ENCODE measurements around the gene ZNF766. TPM values are rescaled to one million over a fixed set of nuclear protein-coding genes. Genes with fewer than 3 reads are reported as not detected.

ZNF766 gene
- 11.0 and 11.9 TPM in 2 replicates for total RNA-seq (2014; rRNA removed)
- 4.0 TPM for polyA plus RNA-seq (2012)

DNA sequence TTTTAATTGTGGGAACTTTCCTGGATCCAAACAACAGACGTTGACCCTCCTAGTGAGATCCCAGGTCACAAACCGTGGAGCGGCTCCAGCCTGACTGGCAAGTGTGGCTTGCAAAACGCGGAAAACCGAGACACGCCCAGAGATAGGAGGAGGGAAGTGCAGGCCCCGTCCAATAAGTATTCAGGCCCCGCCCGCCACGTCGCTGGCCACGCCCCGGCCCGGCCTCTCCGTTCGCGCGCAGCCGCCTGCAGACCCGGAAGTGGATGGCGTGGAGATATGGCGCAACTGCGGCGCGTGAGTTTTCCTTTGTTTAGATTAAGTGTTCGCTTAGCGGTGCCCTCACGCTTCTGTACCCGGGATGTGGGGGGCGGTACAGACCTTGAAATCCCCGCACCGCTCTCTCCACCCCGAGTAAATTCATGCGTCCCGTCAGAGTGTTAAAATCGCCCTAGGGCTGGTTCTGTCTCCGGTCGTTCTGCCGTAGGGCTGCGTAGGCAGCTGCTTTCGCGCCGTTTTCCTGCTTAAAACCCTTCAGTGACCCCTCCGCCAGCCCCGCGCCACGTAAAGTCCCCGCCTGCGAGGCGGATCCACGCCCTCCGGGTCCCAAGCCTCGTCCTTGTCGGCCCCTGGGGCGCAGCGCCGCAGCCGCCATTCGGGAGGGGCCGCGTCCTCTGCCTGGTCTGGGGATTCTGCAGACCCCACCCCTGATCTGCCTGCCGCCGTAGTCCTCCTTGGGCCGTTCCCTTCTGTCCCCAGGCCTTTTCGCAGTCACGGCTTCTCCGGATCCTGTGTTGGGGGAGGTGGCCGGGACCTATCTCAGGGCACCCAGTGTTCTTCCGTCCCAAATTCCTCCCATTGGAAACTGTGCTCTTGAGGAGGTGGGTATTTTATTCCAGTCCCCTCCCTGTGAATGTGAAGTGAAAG, at the start of gene ZNF766:
TSS of gene ZNF766 (plus strand) at position 250 of the 924 bp plus-strand sequence. CDS start at position 277, 27 bp downstream.
- peak; percentile 92 for DNase-seq (ENCODE audit: low read depth)

DNA sequence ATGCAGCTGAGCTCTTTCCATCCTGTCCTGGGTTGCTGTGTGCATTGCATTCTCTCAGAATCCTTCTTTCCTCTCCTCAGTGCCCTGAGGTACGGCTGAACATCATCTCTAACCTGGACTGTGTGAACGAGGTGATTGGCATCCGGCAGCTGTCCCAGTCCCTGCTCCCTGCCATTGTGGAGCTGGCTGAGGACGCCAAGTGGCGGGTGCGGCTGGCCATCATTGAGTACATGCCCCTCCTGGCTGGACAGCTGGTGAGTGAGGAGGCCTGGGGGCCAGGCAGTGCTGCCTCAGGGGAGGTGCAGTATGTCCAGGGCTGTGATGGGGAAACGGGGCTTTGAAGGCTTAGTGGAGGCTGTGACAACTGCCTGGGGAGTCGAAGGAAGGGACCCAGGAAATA, 49.8 kb upstream of the ZNF766 start:
- DNase-seq (ENCODE audit: low read depth), result peak; percentile 58

DNA sequence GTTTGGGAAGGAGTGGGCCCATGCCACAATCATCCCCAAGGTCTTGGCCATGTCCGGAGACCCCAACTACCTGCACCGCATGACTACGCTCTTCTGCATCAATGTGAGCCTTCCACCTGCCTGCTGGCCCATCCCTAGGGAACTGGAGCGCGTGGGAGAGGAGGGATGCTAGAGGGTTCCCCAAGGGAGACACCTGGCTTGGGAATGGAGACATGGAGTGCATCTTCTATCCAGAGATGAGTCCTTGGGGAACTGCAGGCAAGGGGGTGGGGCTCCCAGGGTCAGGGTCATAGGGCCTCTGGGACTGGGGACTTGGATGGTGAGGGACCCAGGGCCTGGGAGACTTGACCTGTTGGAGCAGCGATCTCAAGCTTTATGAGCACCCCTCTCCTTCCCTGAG, 48.4 kb upstream of the ZNF766 start:
- no peak for DNase-seq (ENCODE audit: low read depth)

DNA sequence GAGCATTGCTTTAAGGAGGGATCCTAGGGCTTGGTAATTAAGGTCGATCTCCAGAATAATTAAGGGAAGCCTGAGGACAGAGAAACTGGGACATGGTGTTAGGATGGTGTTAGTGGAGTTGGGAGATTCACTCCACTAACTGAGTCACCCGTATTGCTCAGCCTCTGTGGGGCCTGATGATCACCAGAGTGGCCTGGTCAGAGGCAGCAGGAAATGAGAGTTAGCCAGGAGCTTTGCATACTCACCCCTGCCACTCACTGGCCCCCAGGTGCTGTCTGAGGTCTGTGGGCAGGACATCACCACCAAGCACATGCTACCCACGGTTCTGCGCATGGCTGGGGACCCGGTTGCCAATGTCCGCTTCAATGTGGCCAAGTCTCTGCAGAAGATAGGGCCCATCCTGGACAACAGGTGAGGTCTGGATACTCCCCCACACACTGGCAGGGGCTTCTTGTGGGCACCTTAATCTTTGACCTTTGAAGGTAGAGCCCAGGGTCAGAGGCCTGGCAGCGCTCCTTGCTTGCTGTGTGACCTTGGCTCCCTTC, 47.5 kb upstream of the ZNF766 start:
- DNase-seq (ENCODE audit: low read depth), result no peak

DNA sequence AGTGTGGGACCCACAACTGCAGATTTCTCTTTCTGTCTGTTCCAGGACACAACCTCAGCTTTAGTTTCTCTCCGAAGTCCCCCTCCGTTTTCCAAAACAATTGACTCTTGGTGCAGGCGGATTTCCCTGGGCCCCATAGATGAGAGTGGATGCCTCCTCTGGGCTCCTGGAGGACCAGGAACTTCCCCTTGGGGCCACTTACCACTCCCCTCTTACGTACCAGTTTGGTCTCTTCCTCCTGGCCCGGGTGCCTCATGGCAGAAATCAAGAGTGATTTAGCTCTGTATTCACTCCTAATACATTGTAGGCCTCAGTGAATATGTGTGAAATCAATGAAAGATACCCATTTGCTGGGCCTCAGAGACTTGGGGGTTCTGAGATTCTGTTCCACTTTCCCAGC, 45.2 kb upstream of the ZNF766 start:
- no peak for DNase-seq (ENCODE audit: low read depth)

DNA sequence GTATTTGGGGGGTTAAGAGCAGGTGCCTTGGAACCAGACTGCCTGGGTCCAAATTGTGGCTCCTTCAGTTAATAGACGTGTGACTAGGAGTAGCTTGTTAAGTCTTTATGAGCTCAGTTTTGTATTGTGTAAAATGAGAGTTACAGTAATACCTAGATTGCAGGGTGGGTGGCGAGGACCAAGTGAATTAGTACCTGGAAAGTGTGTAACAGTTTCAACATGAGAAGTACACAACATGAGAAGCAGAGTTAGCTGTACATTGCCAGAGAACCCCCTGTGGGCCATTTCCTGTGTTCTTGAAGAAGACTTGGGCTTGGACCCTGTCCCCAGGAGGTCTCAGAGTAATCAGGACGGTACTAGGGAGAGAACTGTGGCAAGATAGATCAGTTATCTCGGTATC, 42.7 kb upstream of the ZNF766 start:
- no peak for DNase-seq (ENCODE audit: low read depth)

DNA sequence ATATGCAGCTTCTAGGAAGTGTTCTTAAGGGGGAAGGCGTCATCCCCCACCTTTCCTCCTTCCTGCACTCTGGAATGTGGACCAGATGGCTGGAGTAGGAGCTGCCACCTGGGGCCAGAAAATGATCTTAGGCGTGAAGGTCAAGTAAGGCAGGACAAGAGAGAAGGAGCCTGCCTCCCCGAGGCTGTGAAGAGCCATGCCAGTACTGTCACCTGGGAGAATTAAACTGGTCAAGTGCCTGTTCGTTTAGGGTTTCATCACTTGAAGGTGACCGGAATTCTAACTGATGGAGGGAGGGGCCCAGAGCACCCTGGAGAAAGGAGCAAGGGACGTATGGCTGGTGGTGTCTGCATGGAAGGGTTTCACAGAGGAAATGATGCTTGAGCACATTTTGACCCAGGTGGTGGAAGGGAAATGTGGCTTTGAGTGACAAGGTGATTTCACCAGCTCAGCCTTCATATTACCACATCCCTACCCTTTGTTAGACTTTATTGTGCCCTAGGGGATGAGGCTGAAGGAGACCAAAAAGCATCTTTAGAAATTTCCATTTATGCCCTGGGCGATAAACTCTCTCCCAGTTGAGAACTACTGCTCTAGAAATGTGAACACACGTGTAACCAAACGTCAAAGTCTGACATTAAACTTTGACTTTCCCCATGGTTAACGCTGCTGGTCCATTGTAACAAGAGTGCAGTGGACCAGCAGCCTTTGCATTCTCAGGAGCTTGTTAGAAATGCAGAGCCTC, 42.0 kb upstream of the ZNF766 start:
- DNase-seq (ENCODE audit: low read depth), result no peak

DNA sequence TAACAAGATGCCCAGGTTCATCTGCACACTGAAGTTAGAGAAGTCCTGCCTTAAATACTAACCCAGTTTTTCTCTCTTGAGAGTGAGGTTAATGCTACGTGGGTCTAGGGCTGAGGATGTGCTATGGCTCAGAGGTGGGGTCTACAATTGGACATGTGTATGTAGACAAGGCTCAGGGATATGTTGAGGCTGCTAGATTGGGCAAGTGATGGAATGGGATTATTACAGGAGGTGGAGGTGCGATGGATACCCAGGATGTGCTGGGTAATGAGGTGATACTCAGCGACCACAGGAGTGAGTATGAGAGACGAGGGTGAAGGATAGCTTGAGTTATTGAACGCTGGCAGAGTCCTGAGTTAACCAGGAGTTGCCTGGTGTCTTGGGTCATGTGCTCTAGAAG, 41.4 kb upstream of the ZNF766 start:
- no peak for DNase-seq (ENCODE audit: low read depth)

DNA sequence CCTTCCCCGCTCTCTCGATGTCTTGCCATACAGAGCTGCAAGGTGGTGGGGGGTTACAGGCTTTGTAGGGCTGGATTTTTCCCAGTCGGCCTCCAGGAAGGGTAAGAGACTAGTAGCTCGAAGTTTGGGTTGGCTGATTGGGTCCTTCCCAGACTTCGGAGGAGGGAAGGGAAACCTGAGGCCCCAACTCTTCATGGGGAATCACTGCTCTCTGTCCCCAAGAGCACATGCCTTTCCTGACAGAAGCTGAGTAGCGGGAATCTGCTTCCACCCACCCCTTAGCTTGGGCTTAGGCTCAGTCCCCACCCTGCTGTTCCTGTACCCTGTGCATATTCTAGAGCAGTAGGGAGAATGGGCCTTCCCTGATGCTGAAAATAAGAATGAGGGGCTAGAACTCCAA, 39.9 kb upstream of the ZNF766 start:
- DNase-seq (ENCODE audit: low read depth), result no peak

DNA sequence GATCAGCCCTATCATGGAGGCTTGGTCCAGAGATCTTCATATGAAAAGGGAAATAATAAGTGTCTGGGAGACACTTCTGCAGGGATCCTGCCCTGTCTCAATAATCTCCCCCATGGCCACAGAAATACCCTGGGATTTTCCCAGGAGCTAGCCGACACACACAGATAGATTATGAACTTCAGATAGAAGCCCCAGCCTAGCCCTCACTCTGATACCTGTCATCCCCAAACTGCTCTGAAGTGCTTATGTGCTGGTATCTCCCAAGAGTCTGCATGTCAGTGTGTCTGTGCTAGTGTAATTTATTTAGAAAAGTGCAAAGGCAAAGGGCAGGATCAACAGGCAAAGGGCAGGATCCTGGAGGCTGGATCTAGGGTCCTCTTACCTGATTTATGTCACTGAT, 38.7 kb upstream of the ZNF766 start:
- DNase-seq (ENCODE audit: low read depth), result no peak

DNA sequence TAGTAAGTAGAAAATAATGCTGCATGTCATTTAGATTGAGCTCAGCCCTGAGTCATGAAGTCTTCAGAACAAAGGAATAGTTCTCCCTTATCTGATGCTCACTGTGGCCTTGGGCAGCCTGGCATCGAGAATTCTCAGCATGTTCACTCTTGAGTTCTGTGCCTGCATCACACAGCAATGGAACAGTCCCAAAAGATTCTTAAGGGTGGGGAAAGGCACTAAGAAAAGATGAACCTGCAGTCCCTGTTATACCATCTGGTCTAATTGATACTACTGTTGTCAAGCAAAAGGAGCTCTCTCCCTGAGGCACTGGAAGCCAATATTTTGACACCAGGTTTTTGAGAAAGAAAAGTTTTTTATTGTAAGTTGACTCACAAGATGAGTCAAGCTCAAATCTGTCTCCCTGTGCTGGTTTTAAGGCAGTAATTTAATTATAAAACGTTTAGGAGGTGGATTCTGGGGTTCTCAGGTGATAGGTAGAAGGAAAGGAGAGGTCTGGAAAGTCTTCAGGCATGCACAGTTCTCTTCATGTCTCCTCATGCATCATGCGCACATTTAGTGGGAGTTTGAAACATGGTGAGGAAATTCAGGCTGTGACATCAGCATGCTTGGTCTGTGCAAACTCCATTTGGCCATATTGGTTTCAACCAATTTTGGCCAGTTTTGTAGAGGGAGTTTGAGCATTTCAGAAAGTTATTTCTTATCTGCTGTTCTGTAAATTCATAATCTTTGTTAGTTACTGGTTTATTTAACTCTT, 38.1 kb upstream of the ZNF766 start:
- DNase-seq (ENCODE audit: low read depth), result no peak

DNA sequence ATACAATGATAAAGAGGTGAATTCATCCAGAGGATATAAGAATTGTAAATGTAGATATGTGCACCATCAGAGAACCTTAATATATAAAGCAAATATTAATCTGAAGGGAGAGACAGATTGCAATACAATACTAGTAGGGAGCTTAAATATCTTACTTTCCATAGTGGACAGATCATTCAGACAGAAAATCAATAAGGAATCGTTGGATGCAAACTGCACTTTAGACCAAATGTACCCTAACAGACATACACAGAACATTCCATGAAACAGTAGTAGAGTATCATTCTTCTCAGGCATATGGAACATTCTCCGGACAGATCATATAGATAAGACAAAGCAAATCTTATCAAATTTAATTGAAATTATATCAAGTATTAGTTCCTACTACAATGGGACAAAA, 35.0 kb upstream of the ZNF766 start:
- no peak for DNase-seq (ENCODE audit: low read depth)

DNA sequence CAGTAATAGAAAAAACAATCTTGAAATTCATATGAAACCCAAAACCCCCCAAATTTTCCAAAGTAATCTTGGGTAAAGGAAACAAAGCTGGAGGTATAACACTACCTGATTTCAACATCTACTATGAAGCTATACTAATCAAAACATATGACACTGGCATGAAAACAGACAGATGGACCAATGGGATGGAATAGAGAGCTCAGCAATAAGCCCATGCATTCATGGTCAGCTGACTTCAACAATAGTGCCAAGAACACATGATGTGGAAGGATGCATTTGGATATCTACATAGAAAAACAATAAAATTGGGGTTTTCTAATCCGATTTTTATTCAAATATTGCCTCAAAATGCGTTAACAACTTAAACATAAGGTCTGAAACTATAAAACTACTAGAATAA, 32.2 kb upstream of the ZNF766 start:
- no peak for DNase-seq (ENCODE audit: low read depth)

DNA sequence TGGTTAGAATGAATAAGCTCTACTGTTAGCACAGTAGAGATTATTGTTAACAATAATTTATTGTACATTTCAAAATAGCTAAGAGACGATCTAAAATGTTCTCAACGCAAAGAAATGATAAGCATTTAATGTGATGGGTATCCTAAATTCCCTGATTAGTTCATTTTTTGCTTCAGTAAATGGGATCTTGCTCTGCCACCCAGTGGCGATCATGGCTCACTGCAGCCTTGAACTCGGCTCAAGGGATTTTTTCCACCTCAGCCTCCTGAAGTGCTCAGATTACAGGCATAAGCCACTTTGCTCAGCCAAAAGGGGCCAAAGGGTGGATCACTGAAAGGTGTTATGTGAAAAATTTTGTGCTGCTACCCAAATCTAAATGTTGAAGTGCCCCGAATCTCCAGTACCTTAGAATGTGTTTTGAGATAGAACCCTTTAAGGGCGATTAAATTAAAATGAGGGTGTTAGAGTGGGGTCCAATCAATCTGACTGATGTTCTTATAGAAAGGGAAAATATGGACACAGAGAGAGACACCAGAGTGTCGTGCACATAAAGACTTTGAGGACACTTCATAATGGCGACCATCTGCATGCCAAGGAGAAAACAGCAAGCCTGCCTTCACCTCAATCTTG, 31.5 kb upstream of the ZNF766 start:
- peak; percentile 58 for DNase-seq (ENCODE audit: low read depth)

DNA sequence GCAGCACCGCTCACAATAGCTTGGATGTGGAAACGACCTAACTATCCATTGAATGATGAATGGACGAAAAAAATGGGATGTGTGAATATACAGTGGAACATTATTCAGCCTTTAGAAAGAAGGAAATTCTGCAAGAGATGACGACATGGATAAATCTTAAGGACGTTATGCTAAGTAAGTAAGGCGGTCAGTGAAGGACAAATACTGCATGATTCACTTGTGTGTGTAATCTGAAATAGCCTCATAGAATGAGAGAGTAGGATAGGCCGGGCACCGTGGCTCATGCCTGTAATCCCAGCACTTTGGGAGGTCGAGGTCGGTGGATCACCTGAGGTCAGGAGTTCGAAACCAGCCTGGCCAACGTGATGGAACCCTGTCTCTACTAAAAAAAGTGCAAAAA, 25.4 kb upstream of the ZNF766 start:
- no peak for DNase-seq (ENCODE audit: low read depth)

DNA sequence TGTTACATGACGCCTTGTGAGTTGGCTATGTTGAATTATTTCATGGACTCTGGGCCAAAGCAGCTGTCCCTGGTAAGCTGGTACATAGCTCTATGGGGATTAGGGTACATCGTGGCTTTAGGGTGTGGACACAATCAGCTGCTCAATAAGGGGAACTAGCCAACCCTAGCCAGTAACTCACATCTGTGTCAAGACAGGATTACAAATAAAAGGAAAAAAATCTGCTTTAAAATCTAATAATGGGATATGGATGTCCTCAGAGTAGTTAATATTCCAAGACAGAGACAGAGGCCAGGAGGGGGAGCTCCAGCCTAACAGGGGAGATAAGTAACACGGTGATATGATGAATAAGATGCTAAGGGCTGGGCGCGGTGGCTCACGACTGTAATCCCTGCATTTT, 21.1 kb upstream of the ZNF766 start:
- DNase-seq (ENCODE audit: low read depth), result peak; percentile 72

DNA sequence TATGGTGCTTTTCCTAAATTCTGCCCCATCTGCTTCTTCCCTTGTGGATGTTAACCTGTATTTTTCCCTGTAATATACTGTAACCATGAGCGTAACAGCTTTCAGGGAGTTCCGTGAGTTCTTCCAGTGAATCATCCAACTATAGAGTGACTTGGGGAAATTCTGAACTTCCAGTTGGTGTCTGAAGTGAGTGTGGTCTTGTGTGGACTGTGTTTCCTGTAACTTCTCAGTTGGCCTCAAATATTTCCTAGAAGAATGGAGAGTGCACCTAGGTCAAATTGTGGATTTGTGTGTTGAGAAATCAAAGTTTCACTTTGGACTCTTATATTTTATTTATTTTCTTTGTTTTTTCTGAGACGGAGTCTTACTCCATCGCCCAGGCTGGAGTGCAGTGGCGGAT, 11.0 kb upstream of the ZNF766 start:
- peak; percentile 11 for DNase-seq (ENCODE audit: low read depth)

DNA sequence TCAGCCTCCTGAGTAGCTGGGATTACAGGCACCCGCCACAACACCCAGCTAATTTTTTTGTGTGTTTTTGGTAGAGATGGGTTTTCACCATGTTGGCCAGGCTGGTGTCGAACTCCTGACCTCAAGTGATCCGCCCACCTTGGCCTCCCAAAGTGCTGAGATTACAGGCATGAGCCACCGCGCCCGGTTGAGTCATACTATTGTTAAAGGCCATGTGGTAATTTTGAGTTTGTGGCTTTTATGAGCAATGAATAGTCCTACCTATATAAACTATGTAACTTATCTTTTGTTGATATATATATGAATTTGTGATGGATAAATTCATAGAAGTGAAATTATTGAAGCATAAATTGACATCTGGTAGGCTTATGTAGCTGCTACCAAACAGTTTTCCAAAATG, 3.8 kb upstream of the ZNF766 start:
- peak; percentile 8 for DNase-seq (ENCODE audit: low read depth)

DNA sequence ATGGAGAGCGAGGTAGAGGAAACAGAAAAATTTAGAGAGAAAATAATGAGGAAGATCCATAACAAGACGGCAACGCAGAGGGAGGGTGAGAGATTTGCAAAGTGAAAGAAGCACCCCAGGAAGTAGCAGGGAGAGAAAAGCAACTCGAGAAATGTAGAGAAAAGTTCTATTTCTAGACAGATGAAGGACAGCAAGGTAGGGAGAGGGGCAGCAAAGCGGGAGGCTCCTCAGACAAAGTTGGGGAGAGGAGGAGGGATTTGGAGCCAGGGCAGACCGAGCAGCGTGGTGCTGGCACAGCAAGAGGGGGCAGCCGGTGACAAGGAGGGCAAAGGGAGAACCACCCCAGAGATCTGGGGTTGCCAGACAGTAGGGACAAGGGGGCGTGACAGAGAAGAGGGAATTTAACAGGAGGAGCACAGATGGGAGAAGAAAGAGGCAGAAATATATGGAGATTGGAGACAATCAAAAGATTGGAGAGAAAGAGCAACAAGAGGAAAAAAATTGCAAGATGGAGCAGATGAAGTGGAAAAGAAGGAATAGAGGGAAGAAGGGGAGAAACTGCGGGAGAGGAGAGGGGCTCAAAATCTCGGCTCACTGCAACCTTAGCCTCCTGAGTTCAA, 989 bp downstream of the ZNF766 start:
- DNase-seq (ENCODE audit: low read depth), result peak; percentile 29

DNA sequence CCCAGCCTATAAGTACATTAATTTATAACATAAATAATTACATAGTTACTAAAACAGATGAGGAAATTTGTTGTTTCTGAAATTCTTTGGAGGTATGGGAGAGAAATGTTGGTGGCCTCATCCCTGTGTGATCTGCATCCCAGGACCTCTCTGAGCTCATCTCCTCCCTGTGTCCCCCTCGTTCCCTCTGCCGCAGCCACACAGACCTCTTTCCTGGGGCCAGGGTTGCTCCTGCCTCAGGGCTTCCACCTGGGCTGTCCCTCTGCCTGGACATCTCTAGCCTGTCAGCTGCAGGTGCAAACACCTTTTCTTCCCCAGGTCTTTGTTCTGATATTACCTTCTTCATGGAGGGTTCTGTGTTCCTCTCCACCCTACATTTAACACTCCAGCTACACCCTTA, 3.9 kb downstream of the ZNF766 start:
- DNase-seq (ENCODE audit: low read depth), result no peak

DNA sequence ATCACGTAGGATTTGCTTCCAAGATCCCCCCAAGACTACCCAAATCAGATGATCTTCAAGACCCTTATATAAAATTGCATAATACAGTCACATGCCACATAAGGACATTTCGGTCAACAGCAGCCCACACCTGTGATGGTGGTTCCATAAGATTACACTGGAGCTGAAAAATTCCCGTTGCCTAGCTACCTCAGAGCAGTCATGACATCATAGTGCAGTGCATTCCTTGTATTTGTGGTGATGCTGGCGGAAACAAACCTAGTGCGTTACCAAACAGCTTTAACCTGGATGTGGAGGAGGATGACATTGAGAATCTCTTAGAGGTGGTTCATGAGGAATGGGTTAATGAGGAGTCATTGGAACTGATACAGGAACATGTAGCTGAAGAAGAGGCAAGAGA, 4.8 kb downstream of the ZNF766 start:
- no peak for DNase-seq (ENCODE audit: low read depth)
